ENCODE measurements around the gene TFF1.

TFF1 gene

GRCh38 chr21:42358937-42359336 is 7.4 kb downstream of the TFF1 start:
- DNase-seq = no peak

GRCh38 chr21:42358261-42358660 is 8.1 kb downstream of the TFF1 start:
- DNase-seq = no peak

GRCh38 chr21:42357307-42357706 is 9.0 kb downstream of the TFF1 start:
- DNase-seq = no peak

- DNase-seq = no peak
These were observed 9.7 kb downstream of the TFF1 start for GRCh38 chr21:42356650-42357049.

- DNase-seq = no peak
These were observed 10.3 kb downstream of the TFF1 start for GRCh38 chr21:42356046-42356445.

GRCh38 chr21:42353623-42354022 is 12.7 kb downstream of the TFF1 start:
- DNase-seq = no peak

GRCh38 chr21:42352441-42353095 is 13.8 kb downstream of the TFF1 start:
- no peak for DNase-seq

GRCh38 chr21:42351626-42352440 is 14.5 kb downstream of the TFF1 start:
- DNase-seq = no peak

GRCh38 chr21:42350927-42351426 is 15.4 kb downstream of the TFF1 start, which contains the start of gene TFF2:
TFF2 (minus strand) TSS chr21:42350994; CDS start chr21:42350957, 37 bp downstream.
- DNase-seq = no peak

GRCh38 chr21:42350318-42350910 is 15.9 kb downstream of the TFF1 start:
- no peak for DNase-seq

GRCh38 chr21:42349420-42350317 is 16.7 kb downstream of the TFF1 start:
- DNase-seq = no peak

GRCh38 chr21:42348762-42349161 is 17.6 kb downstream of the TFF1 start:
- DNase-seq = no peak

- DNase-seq = no peak
These were observed 18.6 kb downstream of the TFF1 start for GRCh38 chr21:42347601-42348327.

GRCh38 chr21:42346866-42347600 is 19.3 kb downstream of the TFF1 start:
- no peak for DNase-seq

- no peak for DNase-seq
These were observed 19.9 kb downstream of the TFF1 start for GRCh38 chr21:42346441-42346840.

- no peak for DNase-seq
These were observed 21.7 kb downstream of the TFF1 start for GRCh38 chr21:42344631-42345030.

- DNase-seq = no peak
These were observed 22.3 kb downstream of the TFF1 start for GRCh38 chr21:42343963-42344510.

- DNase-seq = no peak
These were observed 22.8 kb downstream of the TFF1 start for GRCh38 chr21:42343556-42343955.

- no peak for DNase-seq
These were observed 23.2 kb downstream of the TFF1 start for GRCh38 chr21:42343101-42343500.

GRCh38 chr21:42341776-42342542 is 24.4 kb downstream of the TFF1 start:
- DNase-seq = no peak

Data from suppressor macrophage treated with lipopolysaccharide for 4 hours (primary cell).